Adipocyte (in vitro differentiated cells): ENCODE data around the gene ARID5A.

Experiments
- DNase-seq: peaks from one replicate; pipeline ENCODE4 v3.0.0-alpha.2; 2015; ENCODE audit warnings: low read depth
- H3K27me3 ChIP-seq: replicated peaks from 2 replicates; pipeline ENCODE4 v1.7.0; 2013; ENCODE audit warnings: mild to moderate bottlenecking, low read length, moderate library complexity; ENCODE audit not compliant: control insufficient read depth, insufficient read depth
- H3K36me3 ChIP-seq: 2 replicates; pipeline ENCODE4 v1.7.0; 2013; ENCODE audit warnings: low read length, mild to moderate bottlenecking, moderate library complexity; ENCODE audit not compliant: control insufficient read depth, insufficient read depth, severe bottlenecking
- H3K4me1 ChIP-seq: 2 replicates; pipeline ENCODE4 v1.7.0; 2013; ENCODE audit warnings: mild to moderate bottlenecking, low read length, moderate library complexity; ENCODE audit not compliant: control insufficient read depth, insufficient read depth
- H3K4me3 ChIP-seq: 2 replicates; pipeline ENCODE4 v1.7.0; 2013; ENCODE audit warnings: mild to moderate bottlenecking, low read length, moderate library complexity
- H3K9ac ChIP-seq: 2 replicates; pipeline ENCODE4 v1.7.0; 2013; ENCODE audit warnings: mild to moderate bottlenecking, low read length, moderate library complexity
- H3K9me3 ChIP-seq: 2 replicates; pipeline ENCODE4 v1.7.0; 2013; ENCODE audit warnings: mild to moderate bottlenecking, low read length, moderate library complexity; ENCODE audit not compliant: control insufficient read depth

The ARID5A gene

GRCh38 chr2:96537066-96537733 is 648 bp downstream of the ARID5A start:
- Histone ChIP-seq H3K4me3 (peak overlapping the region; percentile 87), H3K27me3 (no peaks in the 10 kb centered on the region), H3K9ac (peak overlapping the region; percentile 84), H3K4me1 (peaks cover 61% of the 10 kb centered on the region), H3K36me3 (no peaks in the 10 kb centered on the region), H3K9me3 (no peaks in the 10 kb centered on the region)
- DNase-seq: peak; percentile 84

- no peak for DNase-seq
- H3K9me3 ChIP-seq: no peaks in the 10 kb centered on the region
- H3K4me1 ChIP-seq: peaks cover 54% of the 10 kb centered on the region
- H3K4me3 ChIP-seq: peak overlapping the region; percentile 87
- peak overlapping the region; percentile 84 for H3K9ac ChIP-seq
- no peaks in the 10 kb centered on the region for H3K27me3 ChIP-seq
- H3K36me3 ChIP-seq: no peaks in the 10 kb centered on the region
These were observed 1.4 kb downstream of the ARID5A start for GRCh38 chr2:96537734-96538486.

GRCh38 chr2:96538487-96539214 is 2.1 kb downstream of the ARID5A start:
- H3K9me3 ChIP-seq: no peaks in the 10 kb centered on the region
- peaks cover 49% of the 10 kb centered on the region for H3K4me1 ChIP-seq
- H3K27me3 ChIP-seq: no peaks in the 10 kb centered on the region
- DNase-seq: no peak
- peak overlapping the region; percentile 84 for H3K9ac ChIP-seq
- peak overlapping the region; percentile 87 for H3K4me3 ChIP-seq
- H3K36me3 ChIP-seq: no peaks in the 10 kb centered on the region

- Histone ChIP-seq H3K36me3 (no peaks in the 10 kb centered on the region), H3K27me3 (no peaks in the 10 kb centered on the region), H3K4me1 (peaks cover 42% of the 10 kb centered on the region), H3K9ac (no peak overlapping the region), H3K9me3 (no peaks in the 10 kb centered on the region), H3K4me3 (no peak overlapping the region)
- DNase-seq: no peak
These were observed 2.8 kb downstream of the ARID5A start for GRCh38 chr2:96539215-96539920.

- peak; percentile 83 for DNase-seq
- no peaks in the 10 kb centered on the region for H3K27me3 ChIP-seq
These were observed 3.6 kb downstream of the ARID5A start for GRCh38 chr2:96540136-96540535.

GRCh38 chr2:96541398-96542152 is 5.0 kb downstream of the ARID5A start:
- no peaks in the 10 kb centered on the region for H3K27me3 ChIP-seq
- H3K4me3 ChIP-seq: no peak overlapping the region
- no peak overlapping the region for H3K9ac ChIP-seq
- no peaks in the 10 kb centered on the region for H3K9me3 ChIP-seq
- H3K4me1 ChIP-seq: peaks cover 34% of the 10 kb centered on the region
- peak; percentile 68 for DNase-seq
- no peaks in the 10 kb centered on the region for H3K36me3 ChIP-seq

More at GRCh38 chr2:96540136-96540535, 3.6 kb downstream of the ARID5A start:
- Histone ChIP-seq H3K36me3 (no peaks in the 10 kb centered on the region), H3K4me1 (peaks cover 36% of the 10 kb centered on the region), H3K9ac (no peak overlapping the region), H3K4me3 (no peak overlapping the region), H3K9me3 (no peaks in the 10 kb centered on the region)

GRCh38 chr2:96542357-96542977 is 5.9 kb downstream of the ARID5A start:
- H3K36me3 ChIP-seq: no peaks in the 10 kb centered on the region
- no peak for DNase-seq
- H3K4me3 ChIP-seq: no peak overlapping the region
- H3K9ac ChIP-seq: no peak overlapping the region
- no peaks in the 10 kb centered on the region for H3K9me3 ChIP-seq
- peaks cover 31% of the 10 kb centered on the region for H3K4me1 ChIP-seq
- H3K27me3 ChIP-seq: no peaks in the 10 kb centered on the region

- no peaks in the 10 kb centered on the region for H3K27me3 ChIP-seq
- peaks cover 14% of the 10 kb centered on the region for H3K36me3 ChIP-seq
- no peak overlapping the region for H3K4me3 ChIP-seq
- no peak for DNase-seq
- no peak overlapping the region for H3K9ac ChIP-seq
- H3K9me3 ChIP-seq: no peaks in the 10 kb centered on the region
- H3K4me1 ChIP-seq: peaks cover 9% of the 10 kb centered on the region
These were observed 9.8 kb downstream of the ARID5A start for GRCh38 chr2:96546321-96546720.

GRCh38 chr2:96546797-96547196 is 10.2 kb downstream of the ARID5A start:
- no peak for DNase-seq
- H3K4me3 ChIP-seq: no peak overlapping the region
- no peaks in the 10 kb centered on the region for H3K27me3 ChIP-seq
- peaks cover 19% of the 10 kb centered on the region for H3K36me3 ChIP-seq
- H3K4me1 ChIP-seq: peaks cover 5% of the 10 kb centered on the region
- no peak overlapping the region for H3K9ac ChIP-seq
- no peaks in the 10 kb centered on the region for H3K9me3 ChIP-seq

- H3K4me3 ChIP-seq: no peak overlapping the region
- H3K36me3 ChIP-seq: peaks cover 22% of the 10 kb centered on the region
- H3K9me3 ChIP-seq: no peaks in the 10 kb centered on the region
- H3K4me1 ChIP-seq: peaks cover 3% of the 10 kb centered on the region
- no peak overlapping the region for H3K9ac ChIP-seq
- no peaks in the 10 kb centered on the region for H3K27me3 ChIP-seq
- DNase-seq: no peak
These were observed 10.7 kb downstream of the ARID5A start for GRCh38 chr2:96547203-96547641.
